HepG2 (cell line): ENCODE measurements around the gene HPCAL1. TPM values are rescaled to one million over a fixed set of nuclear protein-coding genes. Genes with fewer than 3 reads are reported as not detected.

Experiments used
- ARID4A ChIP-seq: sonication (generic); formaldehyde crosslinking; IDR thresholded peaks from 2 replicates; pipeline ENCODE4 v1.5.0; 2020; ENCODE audit warnings: mild to moderate bottlenecking, missing genetic modification reagents, borderline replicate concordance
- ATAD3A ChIP-seq: sonication (generic); formaldehyde crosslinking; IDR thresholded peaks from 2 replicates; pipeline ENCODE4 v1.4.0; 2020; ENCODE audit warnings: missing genetic modification reagents
- GMEB1 ChIP-seq: sonication (generic); formaldehyde crosslinking; IDR thresholded peaks from 2 replicates; pipeline ENCODE4 v1.5.1; 2020; ENCODE audit warnings: missing genetic modification reagents, mild to moderate bottlenecking, borderline replicate concordance
- HMG20B ChIP-seq: conservative IDR thresholded peaks from 2 replicates; pipeline ENCODE4 v1.6.1; 2016; ENCODE audit warnings: missing genetic modification reagents, missing compliant biosample characterization
- IKZF1 ChIP-seq: fragments of 450-650 bp; IDR thresholded peaks from 2 replicates; pipeline ENCODE4 v1.7.1; 2016
- PREB ChIP-seq: sonication (generic); formaldehyde crosslinking; IDR thresholded peaks from 2 replicates; pipeline ENCODE4 v1.4.0; 2020; ENCODE audit warnings: missing genetic modification reagents
- THAP8 ChIP-seq: sonication (generic); formaldehyde crosslinking; IDR thresholded peaks from 2 replicates; pipeline ENCODE4 v1.5.1; 2020; ENCODE audit warnings: missing genetic modification reagents, mild to moderate bottlenecking, borderline replicate concordance
- ZFP36L1 ChIP-seq: sonication (generic); formaldehyde crosslinking; IDR thresholded peaks from 2 replicates; pipeline ENCODE4 v1.8.0; 2022; ENCODE audit warnings: mild to moderate bottlenecking, missing genetic modification reagents, moderate library complexity
- ZNF20 ChIP-seq: sonication (generic); formaldehyde crosslinking; IDR thresholded peaks from 2 replicates; pipeline ENCODE4 v1.4.0; 2020; ENCODE audit warnings: mild to moderate bottlenecking, moderate library complexity, missing genetic modification reagents
- ZNF562 ChIP-seq: sonication (generic); formaldehyde crosslinking; IDR thresholded peaks from 2 replicates; pipeline ENCODE4 v1.8.0; 2022; ENCODE audit warnings: missing genetic modification reagents, borderline replicate concordance
- ZNF724P ChIP-seq: sonication (generic); formaldehyde crosslinking; IDR thresholded peaks from 2 replicates; pipeline ENCODE4 v1.8.0; 2022; ENCODE audit warnings: missing genetic modification reagents, borderline replicate concordance
- polyA plus RNA-seq, 8 experiments: library from polyadenylated mRNA; depleted of rRNA in 3 of 8; stranded (reverse) in 7 of 8; unstranded in 1 of 8; fragments of >200 nt; fragmentation: Illumina TruSeq in 4 of 8; extraction: Trizol in 4 of 8; gene quantifications; 2 replicates each; pipeline versions ENCODE4 v1.2.1 to v1.2.3, GENCODE V29; 2011 to 2016; ENCODE audit warnings: low read depth in 4 of 8, missing spikeins in 1 of 8, mixed read lengths in 1 of 8; ENCODE audit not compliant: insufficient read depth in 1 of 8
- total RNA-seq, 5 experiments: library from RNA; depleted of rRNA; stranded (reverse); fragments of >200 nt; fragmentation: Illumina TruSeq; extraction: Trizol; gene quantifications; 2 replicates each; pipeline ENCODE4 v1.2.3, GENCODE V29; 2016; ENCODE audit warnings: low read depth in 1 of 5
- TF ChIP-seq, protein P1 (sequence below): sonication (generic); formaldehyde crosslinking; IDR thresholded peaks from 2 replicates; pipeline ENCODE4 v1.4.0; 2020; ENCODE audit warnings: mild to moderate bottlenecking, missing genetic modification reagents, borderline replicate concordance
- TF ChIP-seq, protein P2 (sequence below): sonication (generic); formaldehyde crosslinking; IDR thresholded peaks from 2 replicates; pipeline ENCODE4 v1.8.1; 2023; ENCODE audit warnings: mild to moderate bottlenecking, missing genetic modification reagents

HPCAL1 gene
- total and polyA plus RNA-seq, 2 of the 13 experiments (the other 11 are each of a cell fraction or from before 2014, with no cell fraction given) = 29.5 to 29.9 TPM

GRCh38 chr2:10449838-10450691, 147.4 kb downstream of the HPCAL1 start (continued):
- TF ChIP-seq, protein P1, sequence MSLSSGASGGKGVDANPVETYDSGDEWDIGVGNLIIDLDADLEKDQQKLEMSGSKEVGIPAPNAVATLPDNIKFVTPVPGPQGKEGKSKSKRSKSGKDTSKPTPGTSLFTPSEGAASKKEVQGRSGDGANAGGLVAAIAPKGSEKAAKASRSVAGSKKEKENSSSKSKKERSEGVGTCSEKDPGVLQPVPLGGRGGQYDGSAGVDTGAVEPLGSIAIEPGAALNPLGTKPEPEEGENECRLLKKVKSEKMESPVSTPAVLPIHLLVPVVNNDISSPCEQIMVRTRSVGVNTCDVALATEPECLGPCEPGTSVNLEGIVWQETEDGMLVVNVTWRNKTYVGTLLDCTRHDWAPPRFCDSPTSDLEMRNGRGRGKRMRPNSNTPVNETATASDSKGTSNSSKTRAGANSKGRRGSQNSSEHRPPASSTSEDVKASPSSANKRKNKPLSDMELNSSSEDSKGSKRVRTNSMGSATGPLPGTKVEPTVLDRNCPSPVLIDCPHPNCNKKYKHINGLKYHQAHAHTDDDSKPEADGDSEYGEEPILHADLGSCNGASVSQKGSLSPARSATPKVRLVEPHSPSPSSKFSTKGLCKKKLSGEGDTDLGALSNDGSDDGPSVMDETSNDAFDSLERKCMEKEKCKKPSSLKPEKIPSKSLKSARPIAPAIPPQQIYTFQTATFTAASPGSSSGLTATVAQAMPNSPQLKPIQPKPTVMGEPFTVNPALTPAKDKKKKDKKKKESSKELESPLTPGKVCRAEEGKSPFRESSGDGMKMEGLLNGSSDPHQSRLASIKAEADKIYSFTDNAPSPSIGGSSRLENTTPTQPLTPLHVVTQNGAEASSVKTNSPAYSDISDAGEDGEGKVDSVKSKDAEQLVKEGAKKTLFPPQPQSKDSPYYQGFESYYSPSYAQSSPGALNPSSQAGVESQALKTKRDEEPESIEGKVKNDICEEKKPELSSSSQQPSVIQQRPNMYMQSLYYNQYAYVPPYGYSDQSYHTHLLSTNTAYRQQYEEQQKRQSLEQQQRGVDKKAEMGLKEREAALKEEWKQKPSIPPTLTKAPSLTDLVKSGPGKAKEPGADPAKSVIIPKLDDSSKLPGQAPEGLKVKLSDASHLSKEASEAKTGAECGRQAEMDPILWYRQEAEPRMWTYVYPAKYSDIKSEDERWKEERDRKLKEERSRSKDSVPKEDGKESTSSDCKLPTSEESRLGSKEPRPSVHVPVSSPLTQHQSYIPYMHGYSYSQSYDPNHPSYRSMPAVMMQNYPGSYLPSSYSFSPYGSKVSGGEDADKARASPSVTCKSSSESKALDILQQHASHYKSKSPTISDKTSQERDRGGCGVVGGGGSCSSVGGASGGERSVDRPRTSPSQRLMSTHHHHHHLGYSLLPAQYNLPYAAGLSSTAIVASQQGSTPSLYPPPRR (CRISPR knock-in tag) = peak; percentile 61; the same call in 1 of the 2 replicates
- TF ChIP-seq HMG20B (CRISPR knock-in tag) (peak; percentile 38; the same call in 1 of the 2 replicates), ZNF20 (CRISPR knock-in tag) (no peak), IKZF1 (no peak), ZFP36L1 (CRISPR knock-in tag) (peak; percentile 61; the same call in 1 of the 2 replicates), ZNF562 (CRISPR knock-in tag) (no peak), ATAD3A (CRISPR knock-in tag) (no peak), ARID4A (CRISPR knock-in tag) (peak; percentile 89; the same call in 1 of the 2 replicates), GMEB1 (CRISPR knock-in tag) (peak; percentile 70), ZNF724P (CRISPR knock-in tag) (no peak; the same call in 1 of the 2 replicates), PREB (no peak), THAP8 (CRISPR knock-in tag) (no peak)
- TF ChIP-seq, protein P2, sequence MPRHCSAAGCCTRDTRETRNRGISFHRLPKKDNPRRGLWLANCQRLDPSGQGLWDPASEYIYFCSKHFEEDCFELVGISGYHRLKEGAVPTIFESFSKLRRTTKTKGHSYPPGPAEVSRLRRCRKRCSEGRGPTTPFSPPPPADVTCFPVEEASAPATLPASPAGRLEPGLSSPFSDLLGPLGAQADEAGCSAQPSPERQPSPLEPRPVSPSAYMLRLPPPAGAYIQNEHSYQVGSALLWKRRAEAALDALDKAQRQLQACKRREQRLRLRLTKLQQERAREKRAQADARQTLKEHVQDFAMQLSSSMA = no peak
